Measurements from ENCODE around the gene P3R3URF.

Gene P3R3URF

DNA sequence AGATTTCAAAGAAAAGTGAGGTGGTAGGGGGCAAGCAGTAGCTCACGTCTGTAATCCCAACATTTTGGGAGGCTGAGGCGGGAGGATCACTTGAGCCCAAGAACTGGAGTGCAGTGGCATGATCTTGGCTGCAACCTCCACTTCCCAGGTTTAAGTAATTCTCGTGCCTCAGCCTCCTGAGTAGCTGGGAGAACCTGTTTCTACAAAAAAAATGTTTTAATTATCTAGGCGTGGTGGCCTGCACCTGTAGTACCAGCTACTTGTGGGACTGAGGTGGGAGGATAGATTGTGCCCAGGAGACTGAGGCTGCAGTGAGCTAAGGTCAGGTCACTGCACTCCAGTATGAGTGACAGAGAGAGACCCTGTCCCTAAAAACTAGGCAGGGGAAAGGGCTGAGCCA lies 4.0 kb downstream of the P3R3URF start:
- no peak for DNase-seq (ENCODE audit: low read depth)

DNA sequence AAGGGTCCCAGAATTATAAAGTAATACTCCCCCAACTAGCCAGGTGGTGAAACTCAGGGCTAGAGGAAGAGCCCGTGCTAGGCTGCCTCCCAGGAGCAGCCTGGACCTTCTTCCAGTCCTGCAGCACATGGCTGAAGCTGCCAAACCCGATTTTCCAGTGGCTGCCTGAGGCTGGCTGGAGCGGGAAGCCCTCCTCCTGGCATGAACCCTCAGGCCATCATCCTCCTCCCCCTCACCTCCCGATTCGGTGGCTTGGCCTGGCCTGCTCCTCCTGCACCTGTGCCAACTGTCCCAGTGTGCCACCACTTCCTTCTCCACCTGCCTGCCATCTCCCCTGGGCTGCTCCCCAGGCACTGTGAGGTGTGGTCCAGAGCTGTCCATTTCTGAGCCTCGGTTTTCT lies 4.4 kb downstream of the P3R3URF start:
- DNase-seq (ENCODE audit: low read depth) = no peak

DNA sequence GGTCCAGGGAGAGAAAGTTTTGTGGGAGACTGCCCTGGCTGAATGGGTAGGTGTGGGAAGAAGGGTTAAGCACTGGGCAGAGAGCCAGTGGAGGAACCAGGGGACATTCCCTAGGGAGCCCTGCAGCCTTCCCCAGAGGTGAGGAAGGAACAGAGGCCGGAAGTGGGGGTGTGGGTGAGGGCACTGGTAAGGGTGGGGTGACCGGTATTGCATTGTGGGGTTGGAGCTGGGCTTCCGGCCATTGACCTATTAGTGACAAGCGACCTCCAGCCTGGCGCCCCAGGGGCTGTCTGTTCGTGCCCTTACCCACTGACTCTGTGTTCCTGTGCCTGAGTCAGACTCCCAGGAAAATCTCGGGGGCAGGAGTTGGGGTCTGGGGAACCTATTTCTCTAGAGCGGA lies 4.9 kb downstream of the P3R3URF start:
- no peak for DNase-seq (ENCODE audit: low read depth)

DNA sequence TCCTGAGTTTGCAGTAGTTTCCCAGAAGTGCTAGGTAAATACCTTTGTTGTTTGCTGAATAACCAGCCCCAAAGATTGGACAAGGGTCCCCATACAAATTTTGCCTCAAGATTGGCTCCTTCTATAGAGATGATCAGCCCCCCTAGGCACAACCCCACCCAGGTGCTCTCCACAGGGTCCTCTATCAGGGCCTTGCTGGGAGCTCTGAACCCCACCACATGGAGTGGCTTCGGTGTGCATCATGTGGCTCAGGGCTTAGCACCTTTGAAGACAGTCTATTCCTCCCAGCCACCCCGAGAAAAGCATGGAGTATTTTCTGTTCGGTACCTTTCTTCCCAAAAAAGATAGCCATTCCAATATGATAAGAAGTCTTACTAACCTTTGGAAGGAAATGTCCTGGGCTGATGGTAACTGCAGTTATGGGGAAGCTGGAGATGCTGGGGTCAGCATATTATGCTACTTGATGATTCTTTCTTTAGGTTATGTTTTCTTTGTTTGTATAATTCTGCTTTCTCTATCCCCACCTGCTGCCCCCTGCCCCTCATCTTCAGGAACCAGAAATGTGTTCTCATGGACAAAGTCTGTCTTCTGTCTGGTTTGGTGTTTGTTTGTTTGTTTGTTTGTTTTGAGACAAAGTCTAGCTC lies 6.4 kb downstream of the P3R3URF start:
- DNase-seq (ENCODE audit: low read depth) = no peak

DNA sequence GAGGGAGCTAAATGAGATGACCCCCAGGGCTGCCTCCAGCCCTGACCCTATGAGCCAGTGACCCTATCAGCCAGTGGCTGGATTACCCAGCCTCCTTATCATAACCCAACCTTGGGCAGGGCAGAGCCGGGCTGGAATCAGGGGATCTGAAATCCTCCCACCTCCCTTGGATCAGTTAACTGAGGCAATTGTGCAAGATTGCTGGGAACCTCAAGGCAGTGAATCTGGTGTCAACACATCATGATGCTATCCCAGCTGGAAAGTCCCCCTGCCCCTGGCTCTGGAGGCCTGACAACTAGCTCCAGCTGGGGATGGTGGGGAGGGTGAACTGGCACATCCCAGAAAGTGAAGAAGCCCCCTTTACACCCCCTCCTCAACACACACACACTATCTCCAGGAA lies 7.8 kb downstream of the P3R3URF start:
- no peak for DNase-seq (ENCODE audit: low read depth)

DNA sequence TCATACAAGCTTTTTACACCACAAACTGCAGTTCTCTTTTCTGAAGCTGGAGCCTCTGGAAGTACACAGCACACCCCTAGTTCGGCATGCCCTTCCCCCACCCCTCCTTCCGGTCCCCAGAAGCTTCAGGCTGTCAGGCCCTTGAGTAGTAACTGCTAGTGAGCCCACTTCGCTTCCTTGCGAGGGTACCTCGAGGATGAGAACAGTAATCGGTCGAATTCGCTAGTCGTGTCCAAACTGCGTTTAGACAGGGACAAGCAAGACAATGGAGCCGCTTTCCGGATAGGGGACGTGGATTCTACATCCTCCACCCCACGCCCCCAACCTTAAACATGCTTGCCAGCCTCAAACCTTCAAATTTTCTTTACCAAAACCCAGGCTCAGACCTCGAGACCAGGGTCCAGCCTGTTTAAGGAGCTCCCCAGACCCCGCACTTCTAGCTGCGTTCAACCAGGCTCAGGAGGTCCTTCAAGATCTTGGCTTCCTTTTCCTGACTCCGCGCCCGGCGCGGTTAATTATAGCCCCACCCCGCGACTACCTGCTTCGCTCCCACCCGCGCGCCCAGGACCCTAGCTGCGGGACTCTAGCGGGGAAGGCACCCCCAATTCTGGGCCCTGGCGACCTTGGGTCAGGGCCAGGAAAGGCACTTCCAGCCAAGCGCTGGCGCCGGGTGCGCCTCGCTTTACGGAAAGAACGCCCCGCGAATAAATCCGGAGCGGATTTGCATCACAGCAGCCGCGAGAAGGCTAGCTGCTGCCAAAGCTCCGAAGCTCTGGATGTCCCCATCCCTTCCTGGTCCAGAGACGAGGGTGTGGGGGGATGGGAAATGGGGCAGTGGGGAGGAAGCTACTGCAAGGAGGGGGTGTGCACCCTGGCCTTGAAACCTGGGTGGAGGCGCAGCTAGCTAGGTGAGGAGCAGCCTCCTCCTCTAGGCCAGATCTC lies 9.5 kb downstream of the P3R3URF start:
- no peak for DNase-seq (ENCODE audit: low read depth)

DNA sequence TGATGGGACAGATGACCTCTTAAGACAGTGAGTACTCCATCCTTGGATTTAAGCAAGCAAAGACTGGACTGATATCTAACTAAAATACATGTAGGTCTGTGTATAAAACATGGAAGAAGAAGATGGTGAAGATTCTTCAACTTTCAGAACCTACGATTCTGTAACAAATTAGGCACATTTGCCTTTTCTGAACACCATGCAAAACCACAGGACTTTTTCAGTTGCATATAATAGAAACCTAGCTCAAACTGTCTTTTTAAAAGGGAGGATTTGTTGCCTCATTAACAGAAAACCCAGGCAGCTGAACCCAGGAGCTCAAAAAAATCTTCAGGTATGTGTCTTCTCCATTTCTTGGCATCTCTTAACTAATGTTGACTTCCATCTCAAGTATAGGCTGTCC lies 16.1 kb downstream of the P3R3URF start:
- DNase-seq (ENCODE audit: low read depth) = no peak

DNA sequence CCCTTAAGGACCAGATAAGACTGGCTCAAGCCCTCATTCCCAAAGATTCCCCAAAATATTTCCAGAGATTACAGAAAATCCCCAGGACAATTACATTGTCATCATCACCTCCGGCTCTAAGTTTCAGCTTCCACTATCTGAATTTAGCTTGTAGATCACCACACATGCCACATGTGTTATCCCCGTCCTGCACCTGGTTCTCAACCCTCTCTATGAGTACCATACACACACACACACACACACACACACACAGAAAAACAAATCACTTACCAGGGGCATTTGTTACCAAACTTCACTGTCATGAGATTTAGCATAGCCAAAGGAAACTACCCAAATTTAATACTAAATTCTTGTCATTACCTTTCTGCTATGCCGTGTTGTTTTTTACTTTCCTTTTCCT lies 16.8 kb downstream of the P3R3URF start:
- DNase-seq (ENCODE audit: low read depth) = no peak

DNA sequence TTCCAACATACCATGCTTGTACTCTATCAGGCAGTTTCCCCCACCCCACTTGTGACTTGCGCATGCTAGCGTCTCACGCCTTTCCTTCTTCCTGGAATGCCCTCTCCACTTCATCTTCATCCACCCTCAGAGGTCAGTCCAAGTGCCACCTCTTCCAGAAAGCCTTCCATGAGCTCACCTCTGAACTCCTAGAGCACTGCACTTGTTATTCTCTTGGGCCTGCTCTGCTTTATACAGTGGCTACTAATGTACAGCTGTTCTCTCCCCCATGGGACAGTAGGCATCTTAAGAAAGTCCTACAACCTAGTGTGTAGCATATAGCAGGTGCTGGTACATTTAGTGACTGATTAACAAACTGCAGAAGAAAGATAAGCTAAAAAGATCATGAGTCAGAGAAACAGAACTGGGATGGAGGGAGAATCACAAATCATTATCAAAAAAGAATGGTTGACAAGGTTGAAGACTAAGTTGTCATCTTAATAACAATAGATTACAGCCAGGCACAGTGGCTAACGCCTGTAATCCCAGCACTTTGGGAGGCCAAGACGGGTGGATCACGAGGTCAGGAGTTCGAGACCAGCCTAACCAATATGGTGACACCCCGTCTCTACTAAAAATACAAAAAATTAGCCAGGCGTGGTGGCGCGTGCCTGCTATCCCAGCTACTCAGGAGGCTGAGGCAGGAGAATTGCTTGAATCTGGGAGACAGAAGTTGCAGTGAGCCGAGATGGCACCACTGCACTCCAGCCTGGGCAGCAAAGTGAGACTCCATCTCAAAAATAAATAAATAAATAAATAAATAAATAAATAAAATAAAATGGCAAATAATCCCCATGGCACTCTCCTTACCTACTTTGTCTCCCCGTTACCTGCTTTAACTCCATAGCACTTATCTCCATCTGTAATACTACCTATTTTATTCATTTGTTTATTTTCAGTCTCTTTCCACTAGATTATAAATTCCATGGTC lies 17.7 kb downstream of the P3R3URF start:
- no peak for DNase-seq (ENCODE audit: low read depth)

DNA sequence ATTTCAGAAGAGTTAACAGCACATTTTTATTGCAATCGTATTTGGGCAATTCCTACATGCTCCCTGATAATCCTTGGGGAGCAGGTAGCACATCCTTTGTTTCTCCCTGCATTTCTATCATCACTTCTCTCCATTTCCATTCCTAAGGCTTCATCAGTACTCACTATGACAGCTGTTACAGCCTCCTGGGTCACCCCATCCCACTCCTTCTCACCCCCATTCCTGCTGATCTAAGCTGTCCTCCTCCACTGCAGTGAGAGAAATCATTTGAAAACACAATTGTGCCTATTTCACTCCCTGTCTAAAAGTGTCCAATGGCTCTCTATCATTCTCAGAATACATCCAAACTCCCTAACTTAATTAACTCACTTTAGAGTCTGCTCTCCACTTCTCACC lies 18.4 kb downstream of the P3R3URF start:
- DNase-seq (ENCODE audit: low read depth) = no peak

DNA sequence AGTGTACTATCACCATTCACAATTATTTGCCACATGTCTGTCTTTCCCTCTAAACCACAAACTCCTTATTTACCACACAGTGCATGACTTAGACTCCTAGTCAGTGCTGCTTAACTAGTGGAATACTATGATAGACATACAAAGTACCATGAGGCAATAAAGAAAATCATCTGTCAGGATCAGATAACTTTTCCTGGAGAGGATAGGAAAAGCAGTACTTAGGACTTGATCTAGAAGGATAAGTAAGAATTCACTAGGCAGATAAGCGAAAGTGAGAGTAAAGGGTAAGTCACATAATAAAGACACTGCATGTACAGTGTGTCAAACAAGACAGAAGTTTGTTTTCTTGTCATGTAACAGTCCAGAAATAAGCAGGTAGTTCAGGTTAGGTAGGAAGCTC lies 22.6 kb downstream of the P3R3URF start:
- DNase-seq (ENCODE audit: low read depth) = no peak

DNA sequence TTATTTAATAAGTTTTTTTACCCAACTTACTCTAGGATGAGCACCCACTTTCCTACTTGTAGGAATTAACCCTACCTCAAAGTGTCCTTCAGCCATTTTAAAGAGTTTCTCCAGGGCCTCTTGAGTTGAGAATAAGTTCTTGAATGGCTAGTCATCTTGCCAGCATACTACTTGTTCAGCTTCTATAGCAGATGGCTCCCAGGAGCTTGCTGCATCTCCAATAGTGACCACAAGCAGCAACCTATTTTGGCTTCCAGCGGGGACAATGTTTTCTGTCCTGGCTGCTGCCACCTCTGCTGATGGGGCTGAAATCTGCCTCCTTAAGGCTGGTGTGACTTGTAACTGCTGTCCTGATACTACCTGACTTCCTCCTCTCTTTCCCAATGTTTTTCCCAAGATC lies 23.1 kb downstream of the P3R3URF start:
- DNase-seq (ENCODE audit: low read depth) = no peak

DNA sequence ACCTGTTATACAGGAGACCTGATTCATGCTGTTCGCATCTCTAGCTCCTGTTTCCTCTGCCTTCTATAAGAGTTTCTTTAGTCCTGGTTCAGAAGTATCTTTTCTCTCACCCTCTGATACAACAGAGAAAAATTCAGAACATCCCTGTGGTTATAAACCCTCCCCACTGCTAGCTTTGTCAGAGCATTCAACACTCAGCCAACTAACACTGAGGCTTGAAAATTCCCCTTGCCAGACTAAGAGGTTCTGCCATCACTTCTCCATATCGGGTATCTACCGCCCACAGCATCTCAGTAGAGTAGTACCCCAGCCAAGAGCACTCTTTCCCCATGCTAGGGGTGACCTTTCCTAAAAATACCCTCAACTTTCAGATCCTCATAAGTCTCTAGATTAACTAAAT lies 24.3 kb downstream of the P3R3URF start:
- DNase-seq (ENCODE audit: low read depth) = no peak

DNA sequence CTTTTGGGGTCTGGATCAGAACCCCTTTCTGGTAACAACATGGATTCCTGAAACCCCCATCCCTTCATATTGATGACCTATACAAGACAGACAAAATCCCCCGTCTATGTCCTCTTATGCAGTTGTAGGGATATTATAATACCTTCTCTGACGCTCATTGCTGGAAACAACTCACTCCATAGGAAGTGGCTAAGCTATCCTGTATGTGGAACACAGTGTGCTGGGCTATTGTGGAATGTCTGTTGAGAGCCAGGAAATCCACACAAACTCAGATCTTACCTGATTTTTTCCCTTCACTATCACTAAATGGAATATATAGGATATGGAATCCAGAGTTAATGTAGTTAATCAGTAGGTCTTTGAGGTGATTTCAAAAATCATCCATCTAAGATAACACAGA lies 26.2 kb downstream of the P3R3URF start:
- DNase-seq (ENCODE audit: low read depth) = no peak

DNA sequence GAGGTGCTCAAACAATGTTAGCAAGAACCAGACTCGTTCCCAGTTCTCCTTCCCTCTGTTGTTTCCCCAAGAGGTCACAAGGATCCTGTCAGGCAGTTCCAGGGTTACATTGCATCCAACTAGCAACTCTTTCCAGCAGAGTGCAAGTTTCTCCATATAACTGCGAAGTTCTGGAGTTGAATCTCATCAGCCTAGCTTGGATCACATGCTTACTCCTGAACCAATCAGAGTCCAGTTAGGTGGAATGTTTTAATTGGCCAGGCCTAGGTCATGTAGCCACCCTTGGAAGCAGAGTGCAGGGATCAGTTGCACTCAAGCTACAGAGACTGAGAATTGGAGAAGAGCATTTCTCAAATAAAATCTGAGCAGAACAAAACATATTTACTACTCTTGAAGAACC lies 28.0 kb downstream of the P3R3URF start:
- no peak for DNase-seq (ENCODE audit: low read depth)

DNA sequence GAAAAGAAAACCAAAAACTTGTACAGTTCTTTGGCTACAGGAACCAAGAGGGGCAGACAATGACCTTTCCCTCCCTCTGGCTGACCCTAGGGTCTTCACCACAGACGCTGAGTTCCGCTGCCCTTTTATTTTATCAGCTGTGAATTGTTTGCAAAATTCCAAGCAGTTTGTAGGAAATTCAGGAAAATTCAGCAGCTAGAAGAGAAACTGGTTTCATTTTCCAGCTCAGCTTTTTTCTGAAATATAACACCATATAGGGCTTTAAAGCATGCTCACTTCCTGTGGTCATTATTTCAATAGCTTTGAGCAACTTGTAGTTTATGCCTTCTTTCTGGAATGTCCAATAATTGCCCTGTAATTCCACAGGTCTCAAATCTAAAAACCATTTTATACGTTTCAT lies 38.4 kb downstream of the P3R3URF start:
- DNase-seq (ENCODE audit: low read depth) = no peak

DNA sequence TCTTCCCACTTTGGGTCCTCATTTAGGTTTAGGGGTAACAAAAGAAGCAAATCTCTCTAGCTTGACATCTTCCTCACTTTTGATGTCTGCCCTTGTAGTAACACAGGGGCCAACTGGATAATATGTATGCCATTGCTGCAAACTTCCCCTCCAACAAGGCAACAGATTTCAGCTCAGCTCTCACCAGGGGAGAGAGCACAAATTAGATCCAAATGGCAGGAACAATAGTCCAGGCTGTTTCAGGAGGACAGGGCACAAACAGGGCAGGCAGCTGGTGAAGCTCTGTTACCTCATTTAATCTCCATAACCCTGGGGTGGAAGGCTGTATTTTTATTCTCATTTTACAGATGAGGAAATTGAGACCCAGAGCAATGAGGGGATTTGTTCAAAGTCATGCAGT lies 39.6 kb downstream of the P3R3URF start:
- no peak for DNase-seq (ENCODE audit: low read depth)

DNA sequence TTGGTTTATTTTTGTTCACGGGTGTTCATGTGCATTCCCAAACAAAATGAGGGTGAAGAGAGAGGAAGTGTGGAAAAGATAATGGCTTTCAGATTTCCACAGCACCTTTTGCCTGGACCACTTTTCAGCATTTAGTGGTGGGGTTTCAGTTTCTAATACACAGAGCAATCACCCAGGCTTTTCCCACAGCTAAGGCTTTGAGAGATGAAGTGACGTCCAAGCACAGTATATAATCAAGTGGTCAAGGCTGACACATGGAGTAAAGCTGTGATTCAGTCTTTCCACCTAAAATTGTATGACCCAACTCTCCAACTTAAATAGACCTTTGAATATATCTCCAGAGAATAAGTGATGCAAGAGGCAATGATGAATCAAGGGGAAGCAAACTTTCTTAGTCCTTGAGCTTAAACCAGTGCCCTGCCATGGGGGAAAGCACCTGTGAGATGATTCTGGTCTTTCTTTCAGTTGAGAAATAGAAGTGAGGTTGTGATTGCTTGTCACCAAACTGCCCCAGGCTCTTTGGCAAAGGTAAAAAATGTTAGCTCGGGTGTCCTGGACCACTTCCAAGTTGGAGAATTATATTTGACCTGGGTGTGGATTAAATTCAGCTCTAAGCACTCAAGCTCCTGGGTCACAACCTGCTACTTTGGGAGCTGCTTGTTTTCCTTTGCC lies 41.5 kb downstream of the P3R3URF start:
- DNase-seq (ENCODE audit: low read depth) = no peak

DNA sequence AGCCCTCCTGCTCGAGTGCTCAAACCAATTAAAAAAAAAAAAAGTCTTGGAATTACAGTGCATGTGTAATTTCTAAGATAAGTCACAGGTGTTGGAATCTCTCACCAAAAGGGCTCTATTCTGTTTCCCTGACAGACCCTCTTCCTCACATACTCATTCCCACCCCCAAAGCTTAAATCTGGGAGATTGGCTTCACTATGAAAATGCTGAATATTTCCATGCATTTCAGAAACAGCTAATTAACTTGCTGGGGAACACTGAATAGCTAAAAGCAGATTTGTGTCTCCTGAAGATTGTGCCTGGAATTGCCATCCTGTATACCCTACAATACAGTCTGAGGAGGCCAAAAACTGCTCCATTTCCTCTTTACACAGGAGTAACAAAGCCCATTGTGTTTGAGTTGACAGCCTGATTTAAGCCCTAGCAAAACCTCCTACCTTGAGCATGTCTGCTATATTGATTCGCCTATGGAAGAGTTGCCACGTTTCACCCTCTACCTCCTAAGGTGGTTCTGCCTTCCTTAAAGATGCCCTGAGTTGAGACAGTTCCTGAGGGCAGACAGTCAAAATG lies 42.4 kb downstream of the P3R3URF start:
- no peak for DNase-seq (ENCODE audit: low read depth)

DNA sequence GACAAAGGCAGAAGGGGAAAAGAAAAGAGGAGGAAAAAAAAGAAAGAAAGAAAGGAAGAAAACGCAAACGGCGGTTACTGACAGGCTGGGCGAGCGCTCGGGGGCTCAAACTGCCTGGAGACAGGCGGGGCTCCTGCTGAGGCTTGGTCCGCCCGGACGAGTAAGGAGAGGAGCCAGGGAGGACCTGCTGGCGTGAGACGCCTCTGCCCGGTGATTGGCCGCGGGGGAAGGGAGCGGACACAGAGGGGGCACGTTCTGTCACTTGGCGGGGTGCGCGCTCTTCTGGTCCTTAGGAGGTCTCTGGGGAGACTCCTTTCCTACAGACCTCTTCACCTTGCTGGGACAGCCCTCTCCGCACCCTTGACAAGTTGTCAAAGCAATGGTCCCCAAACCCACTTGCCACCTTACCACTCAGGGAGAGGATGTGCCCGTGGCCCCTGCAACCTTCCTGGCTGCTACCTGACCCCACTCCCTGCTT lies 43.1 kb downstream of the P3R3URF start:
- DNase-seq (ENCODE audit: low read depth) = no peak

DNA sequence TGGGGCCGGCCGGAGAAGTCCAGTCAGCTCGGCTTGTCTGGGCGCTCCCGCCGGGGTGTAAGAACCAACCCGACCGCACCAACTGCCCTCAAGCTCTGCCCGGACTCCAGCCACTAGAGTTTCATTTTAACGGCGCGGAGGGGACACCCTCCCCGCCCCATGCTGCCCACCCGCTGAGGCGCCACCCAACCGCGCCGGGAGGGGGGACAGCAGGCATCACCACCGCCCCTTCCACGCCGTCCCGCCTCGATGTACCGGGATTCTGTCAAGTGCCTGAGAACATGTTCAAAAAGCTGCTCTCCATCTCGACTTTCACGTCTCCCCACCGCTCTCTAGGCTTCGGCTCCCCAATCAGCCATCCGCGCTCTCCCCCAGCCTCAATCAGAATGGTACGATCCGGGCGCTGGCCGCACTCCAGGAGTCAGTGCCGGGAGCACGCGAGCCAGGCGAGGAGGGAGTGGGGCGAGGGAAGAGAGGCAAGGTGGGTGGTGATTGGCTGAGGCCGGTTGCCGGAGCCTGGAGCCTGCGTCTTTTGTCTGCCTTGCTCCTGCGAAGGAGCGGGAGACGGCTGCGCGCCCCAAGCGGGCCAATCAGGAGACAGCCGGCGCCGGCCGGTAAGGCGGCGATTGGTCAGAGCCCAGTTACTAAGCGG lies 43.6 kb downstream of the P3R3URF start, which contains the start of gene PIK3R3:
Gene PIK3R3, minus strand, starts transcription at position 101 of the 652 bp plus-strand sequence. CDS start 677 bp downstream, outside the sequence.
- DNase-seq (ENCODE audit: low read depth) = peak; percentile 97

All from HS-27A (cell line).